GM23338 (cell line): ENCODE measurements around the gene CNTNAP5. TPM values are rescaled to one million over a fixed set of nuclear protein-coding genes. Genes with fewer than 3 reads are reported as not detected.

Source experiments
- ATAC-seq: fragments of 200-7000 bp; cut with Tn5 transposase; 3 replicates; pipeline ENCODE4 v1.9.1; 2020
- DNase-seq: peaks from one replicate; pipeline ENCODE4 v3.0.0-alpha.2; 2015; ENCODE audit warnings: low spot score
- H2AFZ ChIP-seq: fragments of 200-600 bp; sonication (generic); 2 replicates; pipeline ENCODE4 v1.8.0; 2016; ENCODE audit warnings: antibody characterized with exemption, mild to moderate bottlenecking, moderate library complexity
- H3F3A ChIP-seq: fragments of 200-600 bp; sonication (generic); replicated peaks from 2 replicates; pipeline ENCODE4 v1.8.0; 2017; ENCODE audit warnings: antibody characterized with exemption, mixed run types, low read depth
- H3K27ac ChIP-seq: fragments of 200-600 bp; sonication (generic); 2 replicates; pipeline ENCODE4 v1.6.1; 2016; ENCODE audit warnings: low read depth
- H3K27me3 ChIP-seq: fragments of 200-600 bp; sonication (generic); 2 replicates; pipeline ENCODE4 v1.8.0; 2016; ENCODE audit warnings: mild to moderate bottlenecking, mixed run types, moderate library complexity; ENCODE audit not compliant: insufficient read depth
- H3K36me3 ChIP-seq: fragments of 200-600 bp; sonication (generic); 2 replicates; pipeline ENCODE4 v1.8.0; 2016; ENCODE audit warnings: mild to moderate bottlenecking; ENCODE audit not compliant: insufficient read depth
- H3K4me1 ChIP-seq: fragments of 200-600 bp; sonication (generic); 2 replicates; pipeline ENCODE4 v1.8.0; 2016; ENCODE audit warnings: mild to moderate bottlenecking, moderate library complexity; ENCODE audit not compliant: insufficient read depth
- H3K4me2 ChIP-seq: fragments of 200-600 bp; sonication (generic); 2 replicates; pipeline ENCODE4 v1.7.1; 2017; ENCODE audit warnings: mixed run types
- H3K4me3 ChIP-seq: fragments of 200-600 bp; sonication (generic); 2 replicates; pipeline ENCODE4 v1.6.1; 2016; ENCODE audit warnings: mixed run types
- H3K79me2 ChIP-seq: fragments of 200-600 bp; sonication (generic); replicated peaks from 2 replicates; pipeline ENCODE4 v1.8.0; 2017; ENCODE audit warnings: mild to moderate bottlenecking; ENCODE audit not compliant: insufficient read depth
- H3K9me2 ChIP-seq: fragments of 200-600 bp; sonication (generic); 2 replicates; pipeline ENCODE4 v1.8.0; 2017; ENCODE audit not compliant: insufficient read depth
- H4K20me1 ChIP-seq: fragments of 200-600 bp; sonication (generic); replicated peaks from 2 replicates; pipeline ENCODE4 v1.8.0; 2017; ENCODE audit warnings: mild to moderate bottlenecking; ENCODE audit not compliant: insufficient read depth
- H3K27ac Mint-ChIP-seq: 2 replicates; pipeline ENCODE4 v1.8.0; 2020; ENCODE audit warnings: inconsistent platforms, mild to moderate bottlenecking, moderate library complexity, mixed read lengths
- H3K27me3 Mint-ChIP-seq: 3 replicates; pipeline ENCODE4 v1.8.0; 2022; ENCODE audit warnings: low read depth, mild to moderate bottlenecking, moderate library complexity, mixed read lengths, inconsistent platforms; ENCODE audit not compliant: insufficient read depth, poor library complexity
- H3K36me3 Mint-ChIP-seq: 3 replicates; pipeline ENCODE4 v1.8.0; 2021; ENCODE audit warnings: low read depth, mild to moderate bottlenecking, inconsistent platforms, moderate library complexity, mixed read lengths
- H3K4me1 Mint-ChIP-seq: 3 replicates; pipeline ENCODE4 v1.8.0; 2020; ENCODE audit warnings: mild to moderate bottlenecking, inconsistent platforms, mixed read lengths
- H3K4me3 Mint-ChIP-seq: 3 replicates; pipeline ENCODE4 v1.8.0; 2021; ENCODE audit warnings: moderate library complexity, mild to moderate bottlenecking, inconsistent platforms, mixed read lengths
- H3K9me3 Mint-ChIP-seq: 3 replicates; pipeline ENCODE4 v1.8.0; 2020; ENCODE audit warnings: moderate library complexity, mild to moderate bottlenecking, inconsistent platforms, mixed read lengths
- ETS1 ChIP-seq: IDR thresholded peaks from 2 replicates; pipeline ENCODE4 v1.6.1; 2016; ENCODE audit warnings: antibody characterized with exemption
- JUNB ChIP-seq: IDR thresholded peaks from one replicate; pipeline ENCODE4 v1.6.1; 2016; ENCODE audit warnings: antibody characterized with exemption; ENCODE audit not compliant: unreplicated experiment
- NANOG ChIP-seq: IDR thresholded peaks from 2 replicates; pipeline ENCODE4 v1.6.1; 2016; ENCODE audit warnings: antibody characterized with exemption, borderline replicate concordance
- ZNF462 ChIP-seq: fragments of 250-450 bp; sonication (Bioruptor Pico); IDR thresholded peaks from 2 replicates; pipeline ENCODE4 v1.5.0; 2020; ENCODE audit warnings: mild to moderate bottlenecking, moderate library complexity
- polyA plus RNA-seq: library from polyadenylated mRNA; unstranded; fragments of >200 nt; fragmentation: Nextera tagmentation; extraction: Ambion mirVana; gene quantifications from 2 replicates; pipeline ENCODE4 v1.2.1, GENCODE V29; 2016
- total RNA-seq: library from RNA; depleted of rRNA; stranded (reverse); fragments of >200 nt; shearing (Covaris generic); gene quantifications from 2 replicates; pipeline ENCODE4 v1.2.3, GENCODE V29; 2014
- TF ChIP-seq, protein P1 (sequence below): IDR thresholded peaks from one replicate; pipeline ENCODE4 v1.6.1; 2018; ENCODE audit warnings: antibody characterized with exemption; ENCODE audit not compliant: unreplicated experiment

The CNTNAP5 gene
- total and polyA plus RNA-seq, 2 experiments from 2014 or later, result 0.49 to 0.50 TPM

DNA sequence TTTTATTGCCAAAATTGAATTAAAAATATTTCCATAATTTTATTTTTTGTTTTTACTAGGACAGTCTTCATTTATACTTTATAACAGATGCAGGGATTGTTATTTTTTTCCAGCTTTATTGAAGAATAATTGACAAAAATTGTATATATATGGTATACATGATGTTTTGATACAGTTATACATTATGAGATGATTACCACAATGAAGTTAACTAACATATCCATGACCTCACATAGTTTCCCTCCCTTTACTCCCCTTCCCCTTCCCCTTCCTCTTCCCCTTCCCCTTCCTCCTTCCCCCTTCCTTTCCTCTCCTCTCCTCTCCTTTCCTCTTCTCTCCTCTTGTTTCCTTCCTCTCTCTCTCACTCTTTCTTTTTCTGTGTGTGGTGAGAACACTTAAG, 700.1 kb downstream of the CNTNAP5 start (continued):
- TF ChIP-seq ZNF462 (CRISPR knock-in tag) (no peak), NANOG (no peak)

DNA sequence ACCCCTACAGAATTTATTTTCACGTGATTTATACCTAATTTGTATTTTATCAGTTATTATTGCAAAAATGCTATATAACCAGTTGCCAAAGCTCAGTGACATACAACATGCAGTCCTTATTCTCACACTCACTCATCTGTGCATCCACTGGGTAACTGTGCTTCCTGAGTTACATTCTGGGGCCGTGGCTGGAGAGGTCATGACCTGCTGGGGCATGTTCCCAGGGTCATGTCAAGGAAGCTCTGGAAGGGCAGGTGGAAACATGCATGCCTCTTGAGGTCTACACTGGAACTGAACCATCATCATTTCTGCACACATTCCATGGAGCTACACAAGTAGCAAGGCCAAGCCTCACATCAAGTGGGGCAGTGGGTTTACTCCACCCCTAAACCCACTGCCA, 715.5 kb downstream of the CNTNAP5 start:
- no peak overlapping the region for H3K27ac ChIP-seq
- H4K20me1 ChIP-seq, result no peaks in the 10 kb centered on the region
- Mint-ChIP-seq H3K4me1 (no peaks in the 10 kb centered on the region), H3K27me3 (peaks cover 5% of the 10 kb centered on the region), H3K27ac (no peak overlapping the region), H3K9me3 (no peaks in the 10 kb centered on the region), H3K4me3 (no peak overlapping the region), H3K36me3 (no peaks in the 10 kb centered on the region)
- no peaks in the 10 kb centered on the region for H3K79me2 ChIP-seq
- H3F3A ChIP-seq, result no peaks in the 10 kb centered on the region
- no peak overlapping the region for H3K4me3 ChIP-seq
- peaks cover 7% of the 10 kb centered on the region; the same call in 1 of the 2 replicates for H3K9me2 ChIP-seq
- no peaks in the 10 kb centered on the region for H3K4me1 ChIP-seq
- H3K4me2 ChIP-seq, result no peak overlapping the region
- DNase-seq (no peak), ATAC-seq (no peak)
- no peak overlapping the region for H2AFZ ChIP-seq
- no peaks in the 10 kb centered on the region for H3K36me3 ChIP-seq
- no peaks in the 10 kb centered on the region for H3K27me3 ChIP-seq
- TF ChIP-seq JUNB, result no peak
- no peak for TF ChIP-seq ETS1
- no peak for TF ChIP-seq ZNF462 (CRISPR knock-in tag)
- TF ChIP-seq, protein P1, sequence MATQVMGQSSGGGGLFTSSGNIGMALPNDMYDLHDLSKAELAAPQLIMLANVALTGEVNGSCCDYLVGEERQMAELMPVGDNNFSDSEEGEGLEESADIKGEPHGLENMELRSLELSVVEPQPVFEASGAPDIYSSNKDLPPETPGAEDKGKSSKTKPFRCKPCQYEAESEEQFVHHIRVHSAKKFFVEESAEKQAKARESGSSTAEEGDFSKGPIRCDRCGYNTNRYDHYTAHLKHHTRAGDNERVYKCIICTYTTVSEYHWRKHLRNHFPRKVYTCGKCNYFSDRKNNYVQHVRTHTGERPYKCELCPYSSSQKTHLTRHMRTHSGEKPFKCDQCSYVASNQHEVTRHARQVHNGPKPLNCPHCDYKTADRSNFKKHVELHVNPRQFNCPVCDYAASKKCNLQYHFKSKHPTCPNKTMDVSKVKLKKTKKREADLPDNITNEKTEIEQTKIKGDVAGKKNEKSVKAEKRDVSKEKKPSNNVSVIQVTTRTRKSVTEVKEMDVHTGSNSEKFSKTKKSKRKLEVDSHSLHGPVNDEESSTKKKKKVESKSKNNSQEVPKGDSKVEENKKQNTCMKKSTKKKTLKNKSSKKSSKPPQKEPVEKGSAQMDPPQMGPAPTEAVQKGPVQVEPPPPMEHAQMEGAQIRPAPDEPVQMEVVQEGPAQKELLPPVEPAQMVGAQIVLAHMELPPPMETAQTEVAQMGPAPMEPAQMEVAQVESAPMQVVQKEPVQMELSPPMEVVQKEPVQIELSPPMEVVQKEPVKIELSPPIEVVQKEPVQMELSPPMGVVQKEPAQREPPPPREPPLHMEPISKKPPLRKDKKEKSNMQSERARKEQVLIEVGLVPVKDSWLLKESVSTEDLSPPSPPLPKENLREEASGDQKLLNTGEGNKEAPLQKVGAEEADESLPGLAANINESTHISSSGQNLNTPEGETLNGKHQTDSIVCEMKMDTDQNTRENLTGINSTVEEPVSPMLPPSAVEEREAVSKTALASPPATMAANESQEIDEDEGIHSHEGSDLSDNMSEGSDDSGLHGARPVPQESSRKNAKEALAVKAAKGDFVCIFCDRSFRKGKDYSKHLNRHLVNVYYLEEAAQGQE, result no peak
